ENCODE measurements around the gene HECTD4. TPM values are rescaled to one million over a fixed set of nuclear protein-coding genes. Genes with fewer than 3 reads are reported as not detected.

HECTD4 gene
- total RNA-seq, 1 experiment from 2014 or later = 31.2 TPM

- BruUV-seq (replicated peaks) = no TSS peak
- RAD21 ChIA-PET (ENCODE audit: low non-redundant PET in 1 of 2, low total read pairs in 2 of 2, uncharacterized antibody in 2 of 2, unreplicated experiment in 2 of 2) = no interaction called here
- no peak for TF ChIP-seq MAX (IDR thresholded peaks at IDR 0.05)
- no peak for TF ChIP-seq RAD21 (IDR thresholded peaks at IDR 0.05; ENCODE audit: low read depth)
- TF ChIP-seq FOSL1 (IDR thresholded peaks at IDR 0.05; ENCODE audit: low read depth) = no peak
- no peak for TF ChIP-seq ATF3 (IDR thresholded peaks at IDR 0.05)
Observed at GRCh38 chr12:112216223-112216622, 166.0 kb downstream of the HECTD4 start.

GRCh38 chr12:112214064-112214463 is 168.2 kb downstream of the HECTD4 start:
- Histone ChIP-seq H3K4me2 (ENCODE audit: low read length) (no peak overlapping the region), H3K9me2 (ENCODE audit: insufficient read depth) (no peaks in the 10 kb centered on the region), H3K4me1 (ENCODE audit: control insufficient read depth in 1 of 2, insufficient read depth in 2 of 2, low read length in 2 of 2) (no peaks in the 10 kb centered on the region), H3K27ac (ENCODE audit: low read depth, low read length) (no peak overlapping the region), H3K9ac (ENCODE audit: low read length) (no peak overlapping the region), H3K9me3 (ENCODE audit: control insufficient read depth in 1 of 2, insufficient read depth in 1 of 2, low read depth in 1 of 2, low read length in 2 of 2) (no peaks in the 10 kb centered on the region), H4K20me1 (ENCODE audit: insufficient read depth) (no peaks in the 10 kb centered on the region), H2AFZ (ENCODE audit: low read depth, low read length, poor library complexity, severe bottlenecking) (no peak overlapping the region), H3K27me3 (ENCODE audit: insufficient read depth, low read length) (no peaks in the 10 kb centered on the region), H3K36me3 (ENCODE audit: control insufficient read depth in 1 of 2, insufficient read depth in 2 of 2, low read length in 2 of 2) (peaks cover 0 to 9% of the 10 kb centered on the region in 2 experiments; a peak in 2 of 4 replicates), H3K79me2 (ENCODE audit: insufficient read depth, low read length) (no peaks in the 10 kb centered on the region), H3K4me3 (replicated peaks in 1 of 2; ENCODE audit: low read depth in 1 of 2, low read length in 2 of 2) (no peak overlapping the region)
- ChIA-PET RAD21 (ENCODE audit: low non-redundant PET in 1 of 2, low total read pairs in 2 of 2, uncharacterized antibody in 2 of 2, unreplicated experiment in 2 of 2) (no interaction called here), POLR2A (no interaction called here), CTCF (no interaction called here)
- no peak for DNase-seq (ENCODE audit: low read depth, low spot score)
- no peak for TF ChIP-seq EZH2phosphoT487 (IDR thresholded peaks at IDR 0.05; ENCODE audit: borderline replicate concordance)
- TF ChIP-seq FOSL1 (IDR thresholded peaks at IDR 0.05; ENCODE audit: low read depth) = no peak
- no peak for TF ChIP-seq POLR2A (IDR thresholded peaks at IDR 0.05; ENCODE audit: borderline replicate concordance, extremely low read depth, insufficient read depth, insufficient read length)
- TF ChIP-seq SRF (IDR thresholded peaks at IDR 0.05; ENCODE audit: low read depth) = no peak
- no peak for TF ChIP-seq YY1 (IDR thresholded peaks at IDR 0.05; ENCODE audit: extremely low read depth, insufficient replicate concordance, low read depth, low read length)
- TF ChIP-seq CEBPB (IDR thresholded peaks at IDR 0.05; ENCODE audit: low read depth) = no peak
- no peak for TF ChIP-seq ZNF274 (IDR thresholded peaks at IDR 0.05; ENCODE audit: low read depth, low read length)
- TF ChIP-seq ELF1 (IDR thresholded peaks at IDR 0.05; ENCODE audit: borderline replicate concordance, low read depth) = no peak
- TF ChIP-seq ZFX (IDR thresholded peaks at IDR 0.05) = no peak
- no peak for TF ChIP-seq EGR1 (IDR thresholded peaks at IDR 0.05; ENCODE audit: low read depth)
- TF ChIP-seq CBX3 (IDR thresholded peaks at IDR 0.05; ENCODE audit: low read depth) = no peak
- TF ChIP-seq SIN3A (IDR thresholded peaks at IDR 0.05; ENCODE audit: low read depth) = no peak
- TF ChIP-seq POLR2AphosphoS5 (IDR thresholded peaks at IDR 0.05; ENCODE audit: low read depth, low read length) = no peak
- no peak for TF ChIP-seq MAX (IDR thresholded peaks at IDR 0.05)
- no TSS peak for BruUV-seq (replicated peaks)
- ATAC-seq = no peak
- intact Hi-C loops (cut with micrococcal nuclease) = no loop called here

More at GRCh38 chr12:112216223-112216622, 166.0 kb downstream of the HECTD4 start:
- Histone ChIP-seq H3K4me3 (replicated peaks in 1 of 2; ENCODE audit: low read depth in 1 of 2, low read length in 2 of 2) (no peak overlapping the region), H4K20me1 (ENCODE audit: insufficient read depth) (no peaks in the 10 kb centered on the region), H3K4me1 (ENCODE audit: control insufficient read depth in 1 of 2, insufficient read depth in 2 of 2, low read length in 2 of 2) (no peaks in the 10 kb centered on the region), H3K79me2 (ENCODE audit: insufficient read depth, low read length) (no peaks in the 10 kb centered on the region), H3K27me3 (ENCODE audit: insufficient read depth, low read length) (no peaks in the 10 kb centered on the region), H3K4me2 (ENCODE audit: low read length) (no peak overlapping the region), H3K9me2 (ENCODE audit: insufficient read depth) (no peaks in the 10 kb centered on the region), H3K9ac (ENCODE audit: low read length) (no peak overlapping the region), H2AFZ (ENCODE audit: low read depth, low read length, poor library complexity, severe bottlenecking) (no peak overlapping the region), H3K9me3 (ENCODE audit: control insufficient read depth in 1 of 2, insufficient read depth in 1 of 2, low read depth in 1 of 2, low read length in 2 of 2) (no peaks in the 10 kb centered on the region), H3K27ac (ENCODE audit: low read depth, low read length) (no peak overlapping the region), H3K36me3 (ENCODE audit: control insufficient read depth in 1 of 2, insufficient read depth in 2 of 2, low read length in 2 of 2) (peaks cover 0 to 6% of the 10 kb centered on the region in 2 experiments; a peak in 2 of 4 replicates)
- ChIA-PET POLR2A (no interaction called here), CTCF (no interaction called here)
- ATAC-seq = no peak
- intact Hi-C loops (cut with micrococcal nuclease) = no loop called here
- no peak for DNase-seq (ENCODE audit: low read depth, low spot score)
